ENCODE data around the gene ACSM2A.
"Not testable (repeated sequence)": the region's sequence is repeated elsewhere in the genome, so short reads cannot be mapped to it uniquely, and the experiment has no call there.

The ACSM2A gene

GRCh38 chr16:20519231-20519630, 67.9 kb downstream of the ACSM2A start:
- DNase-seq (ENCODE audit: low spot score), result no peak
- Histone ChIP-seq H3K4me1 (ENCODE audit: insufficient read depth, poor library complexity, severe bottlenecking) (no peaks in the 10 kb centered on the region), H3K27ac (ENCODE audit: poor library complexity, severe bottlenecking) (no peak overlapping the region), H3K27me3 (ENCODE audit: insufficient read depth, poor library complexity, severe bottlenecking) (no peaks in the 10 kb centered on the region), H3K36me3 (ENCODE audit: low read depth) (no peaks in the 10 kb centered on the region), H3K4me3 (ENCODE audit: severe bottlenecking) (no peak overlapping the region), H3K9me3 (ENCODE audit: severe bottlenecking) (no peaks in the 10 kb centered on the region)
- no peak for TF ChIP-seq CTCF (IDR thresholded peaks at IDR 0.05; ENCODE audit: poor library complexity, severe bottlenecking)
- ATAC-seq (ENCODE audit: low read depth), result no peak

- Histone ChIP-seq H3K4me1 (ENCODE audit: insufficient read depth, poor library complexity, severe bottlenecking) (no peaks in the 10 kb centered on the region), H3K9me3 (ENCODE audit: severe bottlenecking) (no peaks in the 10 kb centered on the region), H3K27me3 (ENCODE audit: insufficient read depth, poor library complexity, severe bottlenecking) (no peaks in the 10 kb centered on the region), H3K36me3 (ENCODE audit: low read depth) (no peaks in the 10 kb centered on the region), H3K4me3 (ENCODE audit: severe bottlenecking) (no peak overlapping the region), H3K27ac (ENCODE audit: poor library complexity, severe bottlenecking) (no peak overlapping the region)
- no peak for TF ChIP-seq CTCF (IDR thresholded peaks at IDR 0.05; ENCODE audit: poor library complexity, severe bottlenecking)
- ATAC-seq (ENCODE audit: low read depth) (no peak), DNase-seq (ENCODE audit: low spot score) (no peak)
These were observed 68.8 kb downstream of the ACSM2A start for GRCh38 chr16:20520103-20520502.

- not testable (repeated sequence) for H3K4me3 ChIP-seq (ENCODE audit: severe bottlenecking); H3K4me1 ChIP-seq (ENCODE audit: insufficient read depth, poor library complexity, severe bottlenecking); DNase-seq (ENCODE audit: low spot score); H3K27ac ChIP-seq (ENCODE audit: poor library complexity, severe bottlenecking); H3K9me3 ChIP-seq (ENCODE audit: severe bottlenecking); ATAC-seq (ENCODE audit: low read depth); H3K27me3 ChIP-seq (ENCODE audit: insufficient read depth, poor library complexity, severe bottlenecking); H3K36me3 ChIP-seq (ENCODE audit: low read depth)
These were observed 80.5 kb downstream of the ACSM2A start for GRCh38 chr16:20531795-20532194.

GRCh38 chr16:20532284-20532792, 81.0 kb downstream of the ACSM2A start:
- H3K27me3 ChIP-seq (ENCODE audit: insufficient read depth, poor library complexity, severe bottlenecking); ATAC-seq (ENCODE audit: low read depth); H3K4me1 ChIP-seq (ENCODE audit: insufficient read depth, poor library complexity, severe bottlenecking); H3K9me3 ChIP-seq (ENCODE audit: severe bottlenecking); DNase-seq (ENCODE audit: low spot score); H3K27ac ChIP-seq (ENCODE audit: poor library complexity, severe bottlenecking); H3K36me3 ChIP-seq (ENCODE audit: low read depth); H3K4me3 ChIP-seq (ENCODE audit: severe bottlenecking): not testable (repeated sequence)

GRCh38 chr16:20536669-20537068, 85.3 kb downstream of the ACSM2A start:
- not testable (repeated sequence) for H3K9me3 ChIP-seq (ENCODE audit: severe bottlenecking); H3K4me1 ChIP-seq (ENCODE audit: insufficient read depth, poor library complexity, severe bottlenecking); DNase-seq (ENCODE audit: low spot score); H3K27ac ChIP-seq (ENCODE audit: poor library complexity, severe bottlenecking); H3K36me3 ChIP-seq (ENCODE audit: low read depth); ATAC-seq (ENCODE audit: low read depth); H3K27me3 ChIP-seq (ENCODE audit: insufficient read depth, poor library complexity, severe bottlenecking); H3K4me3 ChIP-seq (ENCODE audit: severe bottlenecking)

All from RWPE2 (cell line).